ENCODE measurements around the gene SEMA6D. TPM values are rescaled to one million over a fixed set of nuclear protein-coding genes. Genes with fewer than 3 reads are reported as not detected.

The SEMA6D gene
- polyA plus RNA-seq, 1 donor from 2014 or later = 108 TPM

GRCh38 chr15:47696351-47696750, 21.0 kb upstream of the SEMA6D start:
- H3K79me2 ChIP-seq (replicated peaks; ENCODE audit: insufficient read depth, low read length) = no peaks in the 10 kb centered on the region
- H3K36me3 ChIP-seq (ENCODE audit: insufficient read depth, low read length) = no peaks in the 10 kb centered on the region
- no peaks in the 10 kb centered on the region for H3K9me2 ChIP-seq (ENCODE audit: insufficient read depth, low read length)
- no peaks in the 10 kb centered on the region for H3F3A ChIP-seq (ENCODE audit: insufficient read depth, low read length, poor library complexity, severe bottlenecking)
- no peak overlapping the region for H3K4me3 ChIP-seq (ENCODE audit: low read length)
- no peak for TF ChIP-seq SMC3 (conservative IDR thresholded peaks at IDR 0.05; ENCODE audit: poor library complexity)
- no peak for TF ChIP-seq CTCF (IDR thresholded peaks at IDR 0.05; ENCODE audit: poor library complexity, severe bottlenecking)
- TF ChIP-seq TAF1 (IDR thresholded peaks at IDR 0.05; ENCODE audit: low read depth) = no peak
- no peak for TF ChIP-seq RAD21 (conservative IDR thresholded peaks at IDR 0.05)
- TF ChIP-seq EP300 (conservative IDR thresholded peaks at IDR 0.05; ENCODE audit: poor library complexity, severe bottlenecking) = no peak
- no peak for TF ChIP-seq POLR2AphosphoS5 (IDR thresholded peaks at IDR 0.05)
- TF ChIP-seq EZH2 (IDR thresholded peaks at IDR 0.05; ENCODE audit: borderline replicate concordance, insufficient read depth, low read length, poor library complexity, severe bottlenecking) = no peak
- TF ChIP-seq REST (IDR thresholded peaks at IDR 0.05; ENCODE audit: borderline replicate concordance) = no peak
- TF ChIP-seq MXI1 (conservative IDR thresholded peaks at IDR 0.05; ENCODE audit: poor library complexity, severe bottlenecking) = no peak
- no peaks in the 10 kb centered on the region for H3K27me3 ChIP-seq (ENCODE audit: insufficient read depth, low read depth, low read length)
- H4K20me1 ChIP-seq (ENCODE audit: insufficient read depth) = no peaks in the 10 kb centered on the region
- H3K27ac ChIP-seq (ENCODE audit: low read length) = no peak overlapping the region
- H2AFZ ChIP-seq (ENCODE audit: low read depth, low read length) = no peak overlapping the region
- no peaks in the 10 kb centered on the region for H3K9me3 ChIP-seq (ENCODE audit: low read length)
- no peak overlapping the region for H3K9ac ChIP-seq (ENCODE audit: low read length)
- no peak overlapping the region for H3K4me2 ChIP-seq (ENCODE audit: low read length)

GRCh38 chr15:47705281-47705997, 11.9 kb upstream of the SEMA6D start:
- H3K36me3 ChIP-seq (ENCODE audit: insufficient read depth, low read length) = no peaks in the 10 kb centered on the region
- H2AFZ ChIP-seq (ENCODE audit: low read depth, low read length) = no peak overlapping the region
- no peaks in the 10 kb centered on the region for H4K20me1 ChIP-seq (ENCODE audit: insufficient read depth)

More at GRCh38 chr15:47705281-47705997, 11.9 kb upstream of the SEMA6D start:
- Histone ChIP-seq H3K4me3 (ENCODE audit: low read length) (no peak overlapping the region), H3K9me2 (ENCODE audit: insufficient read depth, low read length) (no peaks in the 10 kb centered on the region), H3K27me3 (ENCODE audit: insufficient read depth, low read depth, low read length) (no peaks in the 10 kb centered on the region), H3K9ac (ENCODE audit: low read length) (no peak overlapping the region), H3F3A (ENCODE audit: insufficient read depth, low read length, poor library complexity, severe bottlenecking) (no peaks in the 10 kb centered on the region), H3K4me2 (ENCODE audit: low read length) (no peak overlapping the region), H3K27ac (ENCODE audit: low read length) (no peak overlapping the region), H3K79me2 (replicated peaks; ENCODE audit: insufficient read depth, low read length) (no peaks in the 10 kb centered on the region), H3K9me3 (ENCODE audit: low read length) (no peaks in the 10 kb centered on the region)
- TF ChIP-seq SMC3 (conservative IDR thresholded peaks at IDR 0.05; ENCODE audit: poor library complexity) = no peak
- TF ChIP-seq CTCF (IDR thresholded peaks at IDR 0.05; ENCODE audit: poor library complexity, severe bottlenecking) = no peak
- no peak for TF ChIP-seq POLR2AphosphoS5 (IDR thresholded peaks at IDR 0.05)
